GM12874 (cell line): Measurements from ENCODE around the gene CC2D1A.

Experiments used
- TF ChIP-seq, protein P1 (sequence below): IDR thresholded peaks from 2 replicates; pipeline ENCODE4 v1.5.1; 2011; ENCODE audit warnings: low read depth, mild to moderate bottlenecking, control low read depth, low read length, moderate library complexity; ENCODE audit not compliant: insufficient read depth

Gene CC2D1A

DNA sequence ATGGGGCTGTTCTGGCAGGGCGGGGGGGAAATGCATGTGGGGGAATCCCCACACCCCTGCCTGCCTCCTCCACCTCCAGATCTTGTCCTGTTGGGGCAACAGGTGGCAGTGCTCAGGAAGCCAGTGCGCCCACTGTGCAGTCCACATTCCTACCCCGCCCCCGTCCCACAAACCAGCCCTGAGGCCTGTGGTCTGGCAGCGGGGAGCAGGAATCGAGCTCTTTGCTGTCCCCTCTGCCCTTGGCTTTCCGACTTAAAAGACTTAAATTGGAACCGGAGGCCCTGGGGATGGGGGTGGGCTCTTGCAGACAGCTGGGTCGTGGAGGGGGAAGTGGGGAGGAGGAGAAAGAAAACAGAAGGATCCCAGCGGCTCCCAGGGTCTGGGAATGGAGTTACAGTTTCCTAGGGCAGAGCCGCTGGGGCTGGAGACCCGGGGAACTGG, 24.7 kb upstream of the CC2D1A start:
- TF ChIP-seq, protein P1, sequence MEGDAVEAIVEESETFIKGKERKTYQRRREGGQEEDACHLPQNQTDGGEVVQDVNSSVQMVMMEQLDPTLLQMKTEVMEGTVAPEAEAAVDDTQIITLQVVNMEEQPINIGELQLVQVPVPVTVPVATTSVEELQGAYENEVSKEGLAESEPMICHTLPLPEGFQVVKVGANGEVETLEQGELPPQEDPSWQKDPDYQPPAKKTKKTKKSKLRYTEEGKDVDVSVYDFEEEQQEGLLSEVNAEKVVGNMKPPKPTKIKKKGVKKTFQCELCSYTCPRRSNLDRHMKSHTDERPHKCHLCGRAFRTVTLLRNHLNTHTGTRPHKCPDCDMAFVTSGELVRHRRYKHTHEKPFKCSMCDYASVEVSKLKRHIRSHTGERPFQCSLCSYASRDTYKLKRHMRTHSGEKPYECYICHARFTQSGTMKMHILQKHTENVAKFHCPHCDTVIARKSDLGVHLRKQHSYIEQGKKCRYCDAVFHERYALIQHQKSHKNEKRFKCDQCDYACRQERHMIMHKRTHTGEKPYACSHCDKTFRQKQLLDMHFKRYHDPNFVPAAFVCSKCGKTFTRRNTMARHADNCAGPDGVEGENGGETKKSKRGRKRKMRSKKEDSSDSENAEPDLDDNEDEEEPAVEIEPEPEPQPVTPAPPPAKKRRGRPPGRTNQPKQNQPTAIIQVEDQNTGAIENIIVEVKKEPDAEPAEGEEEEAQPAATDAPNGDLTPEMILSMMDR, result no peak

DNA sequence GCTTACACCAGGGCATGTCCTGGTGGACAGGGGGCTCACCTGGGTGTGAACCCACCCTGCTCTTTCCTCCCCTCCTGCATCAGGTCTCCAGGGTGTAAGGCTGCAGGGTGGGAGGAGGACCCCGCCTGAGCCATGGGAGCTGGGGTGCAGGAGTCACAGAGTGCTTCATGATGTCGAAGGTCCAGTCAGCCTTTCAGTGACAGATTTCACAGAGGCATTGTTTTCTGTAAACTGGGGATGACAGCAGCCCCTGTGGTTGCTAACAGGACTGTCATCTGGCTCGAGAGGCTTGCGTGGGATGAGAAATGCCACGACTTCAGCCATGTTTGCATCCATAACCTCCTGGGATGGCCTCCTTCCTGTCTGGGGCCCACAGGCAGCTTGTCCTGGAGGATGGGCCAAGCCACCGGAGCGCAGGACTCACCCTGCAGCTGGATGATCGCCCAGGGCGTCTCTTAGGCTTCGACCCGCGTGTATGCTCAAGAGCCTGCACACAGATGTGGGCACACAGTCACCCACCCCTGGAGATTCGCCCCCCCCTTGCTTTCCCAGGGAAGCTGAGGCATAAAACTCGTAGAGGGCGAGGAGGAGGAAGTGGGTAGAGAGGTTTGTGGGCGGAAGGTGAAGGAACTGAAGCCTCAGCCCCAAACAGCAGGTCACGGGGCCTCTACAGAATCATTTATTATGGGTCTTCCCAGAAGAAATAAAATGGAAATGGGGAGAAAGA, 24.1 kb upstream of the CC2D1A start:
- TF ChIP-seq, protein P1, result no peak

DNA sequence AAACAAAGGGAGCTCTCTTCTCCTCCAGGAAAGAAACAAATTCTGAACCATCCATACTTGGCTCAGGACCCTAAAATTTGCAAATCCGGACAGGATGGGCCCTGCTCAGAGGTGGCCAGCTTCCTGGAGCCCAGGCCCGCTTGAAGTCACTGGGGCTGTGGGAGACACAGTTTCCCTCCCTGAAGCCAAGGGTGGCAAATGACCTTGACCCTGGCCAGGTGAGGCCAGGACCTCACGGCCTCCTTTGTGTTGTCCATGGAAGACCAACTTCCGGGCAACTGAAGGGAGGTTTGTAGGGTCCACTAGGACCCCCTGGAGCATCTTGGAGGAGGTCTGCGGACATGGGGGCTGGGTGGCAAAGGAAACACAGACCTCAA, 23.6 kb upstream of the CC2D1A start:
- TF ChIP-seq, protein P1, result no peak

GRCh38 chr19:13882836-13883235, 23.2 kb upstream of the CC2D1A start:
- TF ChIP-seq, protein P1, result no peak

DNA sequence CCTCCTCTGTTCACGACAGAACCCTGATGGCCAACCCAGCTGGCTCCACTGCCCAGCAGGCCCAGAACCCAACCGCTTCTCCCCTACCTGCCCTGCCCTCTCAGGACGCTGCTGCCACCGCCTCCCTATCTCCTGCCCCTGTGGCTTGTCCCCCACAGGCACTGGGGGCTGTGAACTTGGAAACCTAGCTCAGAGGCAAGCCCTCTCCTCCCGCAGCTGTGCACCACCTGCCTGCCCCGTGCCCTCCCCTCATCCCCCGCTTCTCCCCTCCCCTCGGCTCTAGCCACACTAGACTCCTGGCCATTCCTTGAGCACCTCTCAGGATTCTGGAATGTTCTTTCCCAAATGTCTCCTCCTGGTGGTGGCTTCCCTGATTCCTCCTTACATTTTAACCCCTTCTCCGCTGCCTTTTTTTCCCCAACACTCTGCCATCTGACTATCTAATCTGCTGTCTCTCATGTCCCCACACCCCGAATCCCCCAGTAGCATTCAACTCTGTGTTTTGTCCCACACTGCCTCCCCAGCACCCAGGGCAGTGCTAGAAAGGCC, 22.4 kb upstream of the CC2D1A start:
- TF ChIP-seq, protein P1, result no peak

- TF ChIP-seq, protein P1, result no peak
These were observed 21.0 kb upstream of the CC2D1A start for GRCh38 chr19:13884726-13885591.

DNA sequence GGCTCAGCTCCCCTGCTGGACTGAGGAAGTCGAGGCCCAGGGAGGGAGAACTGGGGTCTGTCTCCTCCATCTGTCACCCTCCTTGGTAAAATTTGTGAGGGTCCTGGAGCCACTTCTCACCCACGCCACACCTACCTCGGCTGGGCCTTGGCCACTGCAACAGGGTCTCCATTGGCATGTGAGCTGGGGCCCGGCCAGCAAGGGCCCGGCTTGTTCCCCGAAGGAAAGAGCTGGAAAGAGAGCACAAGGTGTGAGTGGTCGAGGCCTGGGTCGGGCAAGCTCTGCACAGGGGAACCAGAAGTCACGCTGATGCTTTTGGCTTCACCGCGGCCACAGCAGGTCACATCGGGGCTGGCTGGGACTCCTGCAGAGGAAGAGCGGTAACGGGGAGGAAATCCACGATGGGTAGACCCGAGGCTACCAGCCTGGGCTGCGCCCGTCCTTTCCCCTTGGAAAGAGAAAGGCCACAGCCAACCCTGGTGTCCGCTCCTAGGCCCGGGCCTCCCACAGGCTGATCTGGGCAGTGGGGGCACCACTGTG, 20.1 kb upstream of the CC2D1A start:
- TF ChIP-seq, protein P1, result no peak
